GM15510 (cell line): ENCODE measurements around the gene NEMP2.

Experiments
- POLR2A ChIP-seq: IDR thresholded peaks from 3 replicates; pipeline ENCODE4 v1.6.1; 2011; ENCODE audit warnings: borderline replicate concordance; ENCODE audit not compliant: insufficient read length; ENCODE audit errors: extremely low read depth

The NEMP2 gene

GRCh38 chr2:190512539-190513095 is 21.9 kb downstream of the NEMP2 start:
- no peak for TF ChIP-seq POLR2A

DNA sequence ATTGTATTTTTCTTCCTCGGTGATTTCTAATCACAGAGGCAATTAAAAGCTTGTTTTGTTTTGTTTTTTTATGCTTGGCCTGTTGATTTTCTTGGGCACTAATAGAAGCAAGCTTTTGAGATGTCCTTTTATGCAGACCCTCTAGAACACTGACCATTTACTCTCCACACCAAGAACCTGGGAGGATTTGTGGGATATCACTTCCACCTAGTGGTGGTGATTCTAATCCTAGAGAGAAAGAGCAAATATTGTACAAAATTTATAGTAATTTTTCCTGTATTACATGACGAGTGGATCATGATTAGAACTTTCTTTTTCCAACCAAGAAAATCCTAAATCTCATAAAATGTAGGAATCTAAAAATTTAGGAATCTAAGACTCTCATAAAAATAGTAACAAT is 23.4 kb downstream of the NEMP2 start:
- no peak for TF ChIP-seq POLR2A

- no peak for TF ChIP-seq POLR2A
These were observed 27.4 kb downstream of the NEMP2 start for GRCh38 chr2:190507135-190507534.

DNA sequence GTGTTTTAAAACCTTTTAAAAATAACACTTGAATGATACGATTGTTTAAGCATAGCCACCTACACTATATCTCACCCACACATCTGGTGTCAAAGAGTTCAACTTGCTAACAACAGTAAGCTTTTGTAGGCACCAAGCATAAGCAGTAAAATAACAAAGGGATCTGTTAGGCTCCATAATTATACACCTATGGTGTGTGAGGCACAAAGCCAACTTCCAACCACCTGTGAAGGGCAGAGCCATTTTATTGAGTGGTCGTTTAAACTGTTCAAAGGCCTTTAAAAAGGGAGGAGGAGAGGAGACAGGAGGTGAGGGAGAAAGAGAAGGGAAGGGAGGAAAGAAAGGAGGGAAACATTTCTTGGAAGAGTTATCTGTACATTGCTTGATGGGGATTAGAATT is 27.9 kb downstream of the NEMP2 start:
- no peak for TF ChIP-seq POLR2A

DNA sequence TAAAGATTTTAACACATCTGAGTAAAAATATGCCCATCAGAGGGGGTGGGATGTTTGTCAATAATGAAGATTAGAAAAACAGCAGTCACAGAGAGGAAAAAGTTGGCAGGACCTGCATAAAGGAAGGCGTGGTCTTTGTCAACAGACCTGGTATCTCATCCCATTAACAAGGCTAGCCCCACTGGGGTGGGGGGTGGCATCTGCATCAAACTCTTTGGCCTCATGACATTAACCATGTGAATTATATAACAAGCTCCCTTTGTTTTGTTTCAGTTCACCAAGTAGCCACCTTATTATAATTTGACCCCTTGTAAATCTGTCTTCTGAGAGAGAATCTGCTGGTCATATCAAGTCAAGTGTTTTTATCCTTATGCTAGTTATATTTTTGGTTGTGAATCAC is 28.8 kb downstream of the NEMP2 start:
- no peak for TF ChIP-seq POLR2A

- no peak for TF ChIP-seq POLR2A
These were observed 29.6 kb downstream of the NEMP2 start for GRCh38 chr2:190504912-190505311.

DNA sequence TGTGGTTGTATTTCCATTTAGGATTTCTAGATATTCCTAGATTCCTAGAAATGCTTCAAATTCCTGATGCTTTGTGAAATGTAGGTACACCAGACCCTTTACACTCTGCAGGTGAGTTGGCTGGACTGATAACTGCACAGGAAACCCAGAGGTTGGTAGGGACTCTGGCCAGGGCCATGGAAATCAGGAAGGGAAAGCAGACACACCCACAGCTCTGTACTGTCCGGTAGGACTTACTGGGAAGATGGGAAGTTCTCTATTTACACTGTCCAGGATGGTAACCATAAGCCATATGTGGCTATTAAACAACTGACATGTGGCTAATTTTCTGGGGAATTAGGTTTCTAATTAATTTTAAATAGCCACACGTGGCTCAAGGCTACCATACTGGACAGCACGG is 31.4 kb downstream of the NEMP2 start:
- TF ChIP-seq POLR2A, result no peak

DNA sequence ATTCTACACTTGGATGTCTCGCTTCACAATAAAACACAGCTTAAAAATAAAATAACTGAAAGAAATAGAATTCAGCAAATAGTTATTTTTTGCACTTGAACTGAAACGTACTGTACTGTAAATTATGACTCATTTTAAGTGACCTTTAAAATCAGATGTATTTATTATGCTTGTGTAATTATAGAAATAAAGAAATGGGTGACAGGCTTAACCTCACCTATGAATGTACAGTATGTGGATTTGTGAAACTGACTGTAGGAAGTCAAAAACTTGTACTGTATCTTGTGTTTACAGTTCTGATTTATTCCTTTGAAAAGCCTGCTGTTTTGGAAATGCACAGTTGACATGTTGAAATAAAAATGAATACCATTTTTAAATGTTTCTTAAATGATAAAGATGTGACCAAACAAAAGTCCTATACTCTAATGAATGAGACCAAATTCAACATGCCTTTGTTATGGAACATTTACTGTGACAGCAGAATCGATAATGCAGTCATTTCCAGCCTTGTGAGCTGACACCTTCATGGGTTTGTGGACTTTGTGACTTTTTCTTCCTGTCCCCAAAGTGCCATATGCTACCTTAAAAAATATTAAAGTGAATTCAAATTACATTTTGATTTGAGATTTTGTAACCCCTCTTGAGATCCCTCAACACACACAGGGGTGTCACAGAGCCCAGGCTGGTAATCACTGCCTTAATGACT is 32.7 kb downstream of the NEMP2 start:
- no peak for TF ChIP-seq POLR2A

DNA sequence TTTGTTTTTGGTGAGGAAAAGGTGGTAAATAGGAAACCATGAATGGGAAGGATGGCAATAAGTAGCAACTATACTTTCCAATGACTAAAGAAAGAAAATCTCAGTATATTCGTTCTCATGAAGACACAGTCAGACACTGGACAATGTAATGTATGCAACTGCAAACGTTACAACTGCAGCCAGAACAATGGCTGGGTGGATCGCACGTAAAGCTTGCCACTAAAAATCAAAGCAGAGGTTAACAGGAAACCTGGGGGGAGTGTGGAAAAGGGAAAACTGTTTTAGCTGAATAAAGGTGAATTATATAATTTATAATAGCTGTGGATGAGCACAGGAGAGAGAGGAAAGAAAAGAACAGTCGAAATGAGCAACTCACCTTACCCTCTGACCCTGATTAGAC is 33.3 kb downstream of the NEMP2 start:
- no peak for TF ChIP-seq POLR2A

GRCh38 chr2:190500054-190500502 is 34.4 kb downstream of the NEMP2 start:
- no peak for TF ChIP-seq POLR2A

DNA sequence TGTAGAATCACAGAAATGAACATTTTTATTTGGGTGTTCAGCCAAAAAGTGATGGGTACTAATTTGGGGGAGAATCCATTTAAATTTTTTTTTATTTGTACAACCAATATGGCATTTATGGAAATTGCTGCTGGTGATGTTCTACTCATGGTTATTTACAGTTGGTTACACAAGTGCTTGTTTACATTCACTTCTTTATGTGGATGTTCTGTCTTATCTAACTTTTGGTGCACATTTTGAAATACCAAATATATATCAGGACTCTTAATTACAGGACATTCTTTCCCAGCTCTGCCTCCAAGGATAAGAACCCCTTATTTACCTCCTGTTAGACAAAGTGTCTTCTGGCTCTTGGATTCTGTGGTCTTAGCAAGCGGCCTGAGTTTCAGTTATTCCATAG is 35.2 kb downstream of the NEMP2 start:
- no peak for TF ChIP-seq POLR2A

DNA sequence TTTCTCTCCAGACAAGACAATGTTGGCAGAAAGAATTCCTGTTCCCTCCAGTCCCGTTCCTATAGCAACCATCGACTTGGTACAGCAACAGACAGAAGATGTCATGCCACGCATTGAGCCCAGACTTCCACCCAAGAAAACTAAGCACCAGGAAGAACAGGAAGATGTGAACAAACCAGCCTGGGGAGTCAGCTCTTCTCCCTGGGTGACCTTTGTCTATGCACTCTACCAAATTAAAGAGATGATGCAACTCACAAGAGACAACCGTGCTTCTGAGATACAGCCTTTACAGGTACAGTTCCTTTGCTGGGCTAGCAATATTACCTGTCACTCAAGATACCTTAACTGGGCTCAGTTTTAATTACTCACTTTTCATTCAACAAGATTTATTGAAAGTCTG is 37.1 kb downstream of the NEMP2 start:
- no peak for TF ChIP-seq POLR2A

- TF ChIP-seq POLR2A, result no peak
These were observed 41.4 kb downstream of the NEMP2 start for GRCh38 chr2:190493095-190493494.

GRCh38 chr2:190490502-190490901 is 44.0 kb downstream of the NEMP2 start:
- TF ChIP-seq POLR2A, result no peak

DNA sequence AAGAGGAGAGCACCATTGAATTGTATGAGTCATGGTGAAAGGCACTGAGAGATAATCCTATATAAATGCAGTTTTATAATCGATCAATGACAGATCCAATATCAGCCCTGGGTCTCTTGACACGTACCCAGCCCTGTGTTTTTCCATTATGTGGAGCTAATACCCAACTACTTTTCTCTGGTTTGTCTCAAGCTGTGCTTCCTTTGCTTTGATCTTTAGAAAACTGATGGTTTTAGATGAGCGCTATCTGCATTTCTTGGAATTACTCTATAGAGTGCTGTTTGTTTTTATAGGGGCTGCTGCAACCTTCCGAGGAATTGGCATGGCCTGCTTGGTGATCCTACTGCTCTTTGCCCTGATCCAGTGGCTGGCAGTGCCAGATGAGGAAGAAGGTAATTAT is 45.0 kb downstream of the NEMP2 start:
- TF ChIP-seq POLR2A, result no peak

DNA sequence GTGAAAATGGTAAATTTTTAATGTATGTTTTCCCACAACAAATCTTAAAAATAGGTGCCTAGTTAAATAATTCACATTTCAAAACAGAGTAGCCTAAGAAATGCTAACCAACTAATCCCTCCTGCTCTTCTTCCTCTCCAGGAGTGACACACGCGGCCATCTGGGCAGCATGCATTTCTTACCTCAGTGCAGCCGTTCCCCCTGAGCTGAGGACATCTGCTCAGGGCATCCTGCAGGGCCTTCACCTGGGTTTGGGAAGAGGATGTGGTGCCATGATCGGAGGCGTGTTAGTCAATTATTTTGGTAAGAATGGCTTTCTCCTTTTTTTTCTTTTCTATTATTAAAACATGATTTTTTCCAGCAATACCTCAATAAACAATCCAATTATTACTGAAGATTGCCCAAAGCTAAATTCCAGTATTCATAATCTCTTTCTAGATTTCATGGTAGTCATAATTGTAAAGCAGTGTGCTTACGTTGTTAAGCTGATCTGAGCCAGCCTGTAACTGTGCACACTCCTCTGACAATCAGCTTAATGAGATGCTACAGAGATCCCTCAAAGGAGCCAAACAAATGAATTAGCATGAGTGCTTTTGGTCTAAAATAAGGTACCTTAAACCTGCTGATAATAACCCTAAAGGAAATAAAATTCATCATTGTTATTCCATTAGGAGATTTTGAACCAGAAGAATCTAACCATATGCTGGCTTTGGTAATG is 45.8 kb downstream of the NEMP2 start:
- TF ChIP-seq POLR2A, result no peak

- no peak for TF ChIP-seq POLR2A
These were observed 48.4 kb downstream of the NEMP2 start for GRCh38 chr2:190486037-190486623.

DNA sequence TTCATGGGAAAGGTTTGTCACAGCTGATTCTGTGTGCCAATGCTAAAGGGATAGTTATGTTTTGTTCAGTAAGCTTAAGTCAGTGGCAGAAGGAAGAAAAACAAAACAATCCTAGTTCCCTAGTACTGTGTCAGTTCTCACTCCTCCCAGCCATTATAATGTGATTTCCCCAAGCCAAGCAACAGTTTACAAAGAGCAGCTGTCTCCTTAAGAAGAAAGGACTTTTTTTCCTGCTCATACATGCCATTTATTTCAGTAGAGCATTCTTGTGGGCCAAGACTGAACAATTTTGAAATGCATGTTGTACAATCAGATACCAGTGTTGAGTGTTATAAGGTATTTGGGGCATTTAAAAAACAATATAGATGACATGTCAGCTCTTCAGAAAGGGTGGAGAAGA is 52.1 kb downstream of the NEMP2 start:
- TF ChIP-seq POLR2A, result no peak
